HG03135 (cell line): ENCODE measurements around the gene RTN4R.
A peak's percentile ranks its signal among the peaks of the same experiment; 100 is the strongest.

Source experiments
- ATAC-seq: cut with Tn5 transposase; IDR thresholded peaks from one replicate; pipeline ENCODE4 v1.9.1; 2021; ENCODE audit warnings: mild to moderate bottlenecking, moderate library complexity; ENCODE audit not compliant: unreplicated experiment

RTN4R gene

DNA sequence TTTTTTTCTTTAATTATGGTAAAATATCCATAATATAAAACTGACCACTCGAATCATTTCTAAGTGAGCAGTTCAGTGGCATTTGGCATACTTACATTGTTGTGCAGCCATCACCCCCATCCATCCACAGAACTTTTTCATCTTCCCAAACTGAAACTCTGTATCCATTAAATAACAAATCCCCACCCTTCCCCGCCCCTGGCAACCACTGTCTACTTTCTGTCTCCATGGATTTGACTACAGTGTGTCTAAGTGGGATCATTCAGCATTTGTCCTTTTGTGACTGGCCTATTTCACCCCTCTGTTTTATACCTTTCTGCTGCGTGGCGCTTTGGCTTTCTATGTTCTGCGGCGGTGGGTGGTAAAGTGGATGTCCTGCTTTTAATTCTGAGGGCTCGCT, 49.1 kb downstream of the RTN4R start:
- ATAC-seq = no peak

GRCh38 chr22:20218326-20218872, 49.7 kb downstream of the RTN4R start:
- no peak for ATAC-seq

DNA sequence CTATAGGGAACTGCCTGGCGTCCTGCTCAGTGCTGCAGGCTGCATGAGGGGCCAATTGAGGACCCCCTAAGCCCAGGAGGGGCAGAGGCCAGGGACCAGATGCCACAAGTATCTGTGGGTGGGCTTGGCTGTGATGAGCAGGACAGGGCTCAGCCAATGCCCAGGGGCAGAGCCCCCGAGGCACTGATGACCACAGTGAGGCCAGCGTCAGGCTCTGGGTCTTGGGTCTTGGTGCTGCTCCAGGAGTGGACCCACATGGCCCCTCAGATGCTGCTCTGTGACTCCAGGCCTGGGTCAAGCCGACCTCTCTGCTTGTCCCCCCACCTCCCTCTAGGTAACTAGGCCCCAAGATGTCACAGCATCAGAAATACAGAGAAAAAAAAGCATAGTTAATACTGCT, 50.6 kb downstream of the RTN4R start:
- no peak for ATAC-seq

DNA sequence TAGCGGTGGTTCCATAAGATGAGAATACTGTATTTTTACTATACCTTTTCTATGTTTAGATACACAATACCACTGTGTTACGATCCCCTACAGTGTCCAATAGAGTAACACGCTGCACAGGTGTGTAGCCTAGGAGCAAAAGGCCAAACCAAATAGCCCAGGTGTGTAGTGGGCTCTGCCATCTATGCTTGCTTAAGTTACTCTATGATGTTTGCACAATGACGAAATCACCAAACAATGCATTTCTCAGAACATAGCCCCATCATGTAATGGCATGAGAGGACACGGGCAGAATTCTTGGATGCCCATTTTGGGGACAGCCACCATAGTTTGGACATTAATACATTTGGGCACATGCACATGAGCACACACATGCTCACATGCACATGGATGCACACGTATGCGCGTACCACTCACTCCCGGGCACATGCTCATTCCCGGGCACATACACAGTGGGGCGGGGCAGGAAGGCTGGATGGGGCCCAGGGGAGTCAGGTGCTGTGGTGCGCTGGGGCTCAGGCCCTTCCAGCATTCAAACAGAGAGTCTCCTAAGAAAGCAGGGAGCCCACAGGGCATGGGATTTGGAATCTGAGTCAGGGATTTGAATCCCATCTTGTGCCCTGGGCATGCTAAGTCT, 51.1 kb downstream of the RTN4R start:
- no peak for ATAC-seq

DNA sequence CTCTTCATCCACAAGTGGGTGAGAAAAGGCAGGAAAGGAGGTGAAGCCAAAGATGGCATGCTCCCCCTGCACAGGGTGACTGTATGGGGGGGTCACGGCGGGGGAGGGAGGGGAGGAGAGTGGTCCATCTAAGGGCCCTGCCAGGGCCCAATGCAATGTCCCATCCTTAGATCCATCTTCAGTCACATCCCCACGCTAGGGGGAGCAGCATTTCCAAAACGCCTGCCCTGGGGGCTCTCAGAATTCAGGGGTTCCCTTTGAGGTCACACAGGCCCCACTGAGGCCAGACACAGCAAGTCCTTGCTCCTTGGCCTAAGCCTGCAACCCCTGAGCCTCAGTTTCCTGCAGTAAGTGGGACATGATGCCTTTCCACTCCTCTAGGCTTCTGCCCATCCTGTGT, 52.4 kb downstream of the RTN4R start:
- ATAC-seq = no peak

DNA sequence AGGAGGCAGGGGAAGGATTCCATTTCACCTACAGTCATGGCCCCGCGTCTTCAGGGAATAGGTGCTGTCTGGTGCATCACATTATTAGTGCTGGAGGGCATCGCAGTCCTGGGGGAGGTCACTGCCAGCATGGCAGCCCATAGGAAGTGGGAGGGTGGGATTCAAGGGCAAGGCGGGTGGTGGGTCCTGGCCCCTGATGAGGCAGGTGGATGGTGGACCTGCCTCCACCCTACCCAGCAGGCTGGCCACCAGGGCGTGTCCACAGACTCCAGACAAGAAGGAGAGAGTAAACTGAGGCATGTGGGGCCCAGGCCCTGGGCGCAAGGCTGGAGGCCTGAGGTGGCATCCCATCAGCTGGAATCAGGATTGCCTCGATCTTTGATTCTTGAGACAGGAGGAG, 53.3 kb downstream of the RTN4R start:
- no peak for ATAC-seq

- ATAC-seq = no peak
Observed at GRCh38 chr22:20213833-20214708, 54.0 kb downstream of the RTN4R start.

DNA sequence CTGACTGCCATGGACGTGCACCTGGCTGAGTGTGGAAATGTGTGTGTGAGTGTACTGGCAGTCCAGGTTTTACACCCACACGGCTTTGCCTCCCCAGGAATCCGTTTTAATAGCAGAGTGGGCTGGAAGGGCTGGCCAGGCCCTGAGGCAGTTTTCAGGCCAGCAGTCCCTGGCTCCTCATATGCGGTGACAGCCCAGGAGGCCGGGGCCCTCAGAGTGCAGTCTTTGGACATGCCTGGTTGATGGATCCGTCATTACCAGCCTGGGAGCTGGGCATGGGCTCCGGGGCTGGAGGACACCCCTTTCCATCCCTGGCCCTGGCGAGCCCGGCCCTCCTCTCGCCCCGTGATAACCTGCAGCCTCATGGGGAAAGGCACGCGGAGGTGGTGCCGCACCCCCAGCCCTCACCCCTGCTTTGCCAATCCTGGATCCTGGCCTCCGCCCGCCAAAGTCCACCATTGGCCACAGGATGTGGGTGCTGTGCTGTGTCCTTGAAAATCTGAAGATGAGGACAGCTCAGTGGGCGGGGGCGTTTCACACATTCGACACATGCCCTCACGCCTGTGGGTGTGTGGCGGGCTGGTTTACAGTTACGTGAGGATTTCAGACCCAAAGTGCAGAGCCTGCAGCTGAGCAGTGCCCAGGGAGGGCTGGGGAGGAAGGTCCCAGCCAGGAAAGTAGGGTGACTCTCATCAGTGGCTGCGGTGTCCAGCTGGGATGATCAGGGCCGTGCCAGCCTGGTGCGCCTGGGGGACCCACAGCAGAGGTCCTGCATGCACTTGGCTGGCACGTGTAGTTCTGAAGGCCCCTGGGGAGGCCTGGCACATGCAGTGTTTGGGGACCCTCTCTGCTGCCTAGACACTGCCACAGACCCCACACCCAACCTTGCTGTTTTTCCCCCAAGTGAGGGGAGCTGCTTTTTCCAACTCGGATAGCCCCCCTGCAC, 55.1 kb downstream of the RTN4R start:
- no peak for ATAC-seq

- no peak for ATAC-seq
Observed at GRCh38 chr22:20211997-20212753, 55.9 kb downstream of the RTN4R start.

DNA sequence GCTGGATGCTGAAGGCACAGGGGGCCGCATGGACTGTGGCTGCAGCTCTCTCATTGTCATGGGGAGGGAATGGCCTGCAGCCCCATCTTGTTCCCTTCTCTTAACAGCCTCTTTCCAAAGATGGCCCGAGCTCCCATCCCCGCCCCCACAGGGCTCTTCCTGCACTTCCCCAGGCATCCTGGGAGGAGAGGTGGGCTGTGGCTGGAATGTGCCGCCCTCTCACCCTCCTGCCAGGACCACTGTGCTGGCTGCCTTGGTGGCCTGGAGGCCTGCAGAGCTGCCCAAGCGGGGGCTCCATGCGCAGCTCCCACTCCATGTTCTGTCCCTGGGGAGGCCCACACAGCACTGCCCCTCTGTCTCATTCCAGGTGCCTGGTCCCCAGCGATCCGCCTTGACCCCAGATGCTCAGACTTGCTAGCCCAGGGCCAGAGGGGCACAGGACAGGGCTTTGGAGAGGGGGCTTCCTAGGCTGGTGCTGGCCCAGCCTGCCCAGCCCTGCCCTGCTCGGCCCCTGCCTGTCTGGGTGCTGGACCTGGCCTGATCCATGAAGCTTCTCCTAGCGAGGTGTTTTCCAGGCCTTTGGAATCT, 56.6 kb downstream of the RTN4R start:
- no peak for ATAC-seq

DNA sequence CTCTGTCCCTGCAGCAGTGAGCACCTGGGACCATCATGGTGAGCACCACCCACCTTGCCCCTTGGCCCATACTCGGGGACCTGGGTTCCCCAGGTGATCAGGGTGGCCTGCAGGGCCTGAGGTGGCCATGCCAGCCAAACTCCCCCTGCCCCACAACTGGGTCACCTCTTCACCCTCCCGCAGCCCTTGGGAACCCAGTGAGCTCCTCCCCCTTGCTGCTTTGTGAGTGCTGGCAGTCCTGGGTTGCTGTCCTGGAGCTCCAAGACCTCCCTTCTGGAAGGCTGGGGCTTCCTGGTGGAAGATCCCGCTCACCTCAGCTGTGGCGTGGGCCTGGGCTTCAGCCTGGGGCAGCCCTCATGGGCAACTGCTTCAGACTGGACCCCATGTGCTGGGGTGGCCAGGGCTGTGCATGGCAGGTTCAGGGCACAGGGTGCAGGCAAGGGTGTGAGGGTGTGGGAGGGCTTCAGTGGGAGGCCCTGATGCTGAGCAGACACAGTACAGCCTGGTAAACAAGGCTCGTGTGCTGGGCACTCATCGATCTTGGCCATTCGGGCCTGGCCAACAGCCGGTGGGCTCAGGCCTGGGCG, 57.6 kb downstream of the RTN4R start:
- no peak for ATAC-seq

DNA sequence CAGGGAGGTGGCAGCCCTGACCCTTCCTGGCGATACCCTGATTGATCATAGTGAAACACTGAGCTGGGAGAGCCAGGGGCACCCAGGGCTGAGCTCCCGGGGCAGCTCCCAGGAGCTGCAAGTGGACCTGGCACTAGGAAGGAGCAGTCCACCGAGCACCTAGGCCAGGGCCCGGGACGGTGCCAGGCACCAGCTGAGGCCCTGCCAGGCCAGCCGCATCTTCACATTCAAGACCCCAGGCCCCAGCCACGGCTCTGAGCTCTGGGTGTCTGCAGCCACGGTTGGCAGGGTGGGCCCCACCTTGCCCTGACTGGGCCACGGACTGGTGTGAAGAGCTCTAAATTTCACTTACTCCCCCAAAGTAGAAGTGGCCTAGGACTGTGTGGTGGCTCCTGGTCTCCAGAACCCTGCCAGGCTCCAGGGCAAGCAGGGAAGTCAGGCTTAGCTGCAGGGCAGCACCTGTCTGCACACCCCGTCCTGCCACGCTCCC, 58.3 kb downstream of the RTN4R start:
- ATAC-seq = no peak

DNA sequence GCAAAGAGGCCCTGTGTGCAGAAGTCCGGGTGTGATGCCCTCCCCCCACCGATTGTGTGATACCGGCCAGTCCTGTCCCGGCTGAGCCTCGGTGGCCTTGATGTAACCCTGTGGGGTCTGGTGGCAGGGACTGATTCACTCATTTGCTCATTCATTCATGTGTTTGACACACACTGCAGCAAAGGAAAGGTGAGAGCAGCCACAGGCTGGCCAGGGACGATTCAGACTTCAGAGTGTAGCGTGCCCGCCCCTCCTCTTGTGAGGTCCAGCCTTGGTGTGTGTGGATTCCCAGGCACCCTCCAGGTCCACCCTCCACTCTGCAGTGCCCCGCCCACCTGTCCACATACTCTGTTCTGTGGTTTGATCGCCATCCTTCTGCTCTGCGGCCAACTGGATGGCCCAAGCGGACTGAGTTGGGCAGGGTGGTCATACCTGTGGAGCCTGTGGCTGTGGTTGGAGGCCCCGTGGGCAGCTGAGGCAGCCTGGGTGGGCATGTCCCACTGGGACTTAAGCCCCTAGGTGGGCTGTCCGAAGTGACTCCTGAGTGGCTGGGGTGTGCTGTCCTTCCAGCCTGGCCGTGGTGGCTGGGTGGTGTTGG, 59.3 kb downstream of the RTN4R start:
- no peak for ATAC-seq

DNA sequence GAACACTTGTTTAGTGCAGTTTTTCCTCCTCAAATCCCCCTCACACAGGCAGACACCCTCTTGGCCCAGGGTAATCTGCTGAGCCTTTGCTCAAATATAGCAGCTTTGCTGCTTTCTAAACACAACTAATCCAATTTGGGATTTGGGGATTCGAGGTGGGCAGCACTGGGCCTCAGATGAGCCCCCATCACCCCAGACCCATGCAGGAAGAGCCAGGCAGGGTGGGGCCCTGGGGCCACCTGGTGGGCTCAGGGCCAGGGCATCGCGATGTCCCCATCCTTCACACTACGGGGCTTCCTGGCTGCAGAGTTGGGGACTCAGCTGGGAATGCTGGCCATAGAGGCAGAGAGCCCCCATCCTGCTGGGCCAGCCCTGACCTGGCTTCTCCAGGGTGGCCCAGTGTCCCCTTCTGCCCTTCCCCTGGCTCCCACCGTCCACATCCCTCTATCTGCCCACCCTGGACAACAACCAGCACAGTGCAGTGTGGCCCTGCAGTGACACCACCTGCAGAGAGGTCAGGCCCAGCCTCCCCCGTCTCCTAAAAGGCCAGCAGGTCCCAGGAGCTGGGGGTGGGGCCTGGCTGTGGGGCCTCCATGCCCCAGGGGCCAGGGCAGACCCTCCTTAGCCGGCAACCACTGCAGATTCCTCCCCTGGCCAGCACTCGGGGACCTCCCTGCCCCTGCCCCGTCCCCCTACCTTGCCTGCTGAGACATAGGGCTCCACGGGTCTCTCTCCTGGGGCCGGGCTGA, 60.7 kb downstream of the RTN4R start:
- ATAC-seq = no peak

- ATAC-seq = peak; percentile 17
Observed at GRCh38 chr22:20206709-20207215, 61.4 kb downstream of the RTN4R start.

GRCh38 chr22:20205964-20206708, 62.0 kb downstream of the RTN4R start:
- peak; percentile 50 for ATAC-seq

DNA sequence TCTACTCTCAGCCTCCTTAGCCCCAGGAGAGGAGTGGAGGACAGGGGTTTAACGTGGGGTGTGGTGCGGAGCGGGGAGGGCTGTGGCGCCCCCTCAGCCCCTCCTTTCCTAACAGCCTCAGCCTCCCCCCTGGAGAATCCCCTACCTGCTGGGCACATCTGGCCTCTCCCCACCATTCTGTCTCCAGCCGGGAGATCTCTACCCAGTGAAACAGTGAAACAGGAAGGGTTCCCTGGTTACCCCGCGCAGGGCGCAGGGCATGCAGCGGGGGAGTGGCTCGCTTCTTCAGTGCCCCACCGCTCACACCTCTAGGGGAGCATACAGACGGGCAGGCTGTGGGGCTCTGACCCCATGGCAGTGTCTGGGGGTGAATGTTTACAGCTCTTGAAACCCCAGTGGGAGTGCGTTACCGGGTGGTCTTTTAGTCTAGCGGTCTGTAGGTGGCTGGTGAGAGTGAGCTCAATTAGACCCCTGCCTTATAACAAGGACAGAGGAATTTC, 62.6 kb downstream of the RTN4R start:
- no peak for ATAC-seq
